GM18951 (cell line): ENCODE results near the gene STRBP.
"Not testable (repeated sequence)": the region's sequence is repeated elsewhere in the genome, so short reads cannot be mapped to it uniquely, and the experiment has no call there.

Source experiments
- POLR2A ChIP-seq: IDR thresholded peaks from 4 replicates; pipeline ENCODE4 v1.6.1; 2011; ENCODE audit warnings: mild to moderate bottlenecking; ENCODE audit not compliant: insufficient read length, insufficient read depth; ENCODE audit errors: extremely low read depth
- in situ Hi-C: fragments of 300-500 bp; cut with MboI; formaldehyde crosslinking; loops from one replicate; pipeline ENCODE4 v1.12.0; 2022; ENCODE audit warnings: low sequenced_read_pairs, mixed read lengths, inconsistent platforms; ENCODE audit not compliant: unreplicated experiment

Gene STRBP

DNA sequence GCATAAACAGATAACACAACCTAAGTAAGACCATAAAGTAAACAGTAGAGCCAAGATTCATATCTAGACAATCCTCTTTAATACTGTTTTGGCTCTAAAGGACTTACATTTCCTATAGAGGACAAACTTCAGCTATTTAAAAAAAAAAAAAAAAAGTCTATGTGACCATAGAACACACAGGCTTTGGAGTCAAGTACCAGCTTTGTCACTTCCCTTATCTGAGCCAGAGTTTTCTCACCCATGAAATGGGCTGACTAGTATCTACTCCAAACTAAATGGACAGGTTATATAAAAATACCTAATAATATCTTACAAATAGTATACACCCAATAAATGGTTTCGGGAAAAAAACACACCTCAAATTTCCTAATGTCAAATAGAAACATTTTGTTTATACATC is 81.3 kb downstream of the STRBP start:
- no peak for TF ChIP-seq POLR2A
- in situ Hi-C loops = no loop called here

GRCh38 chr9:123186029-123186428 is 82.4 kb downstream of the STRBP start:
- in situ Hi-C loops = not testable (repeated sequence)

GRCh38 chr9:123176949-123177348 is 91.4 kb downstream of the STRBP start:
- in situ Hi-C loops = no loop called here
- no peak for TF ChIP-seq POLR2A

DNA sequence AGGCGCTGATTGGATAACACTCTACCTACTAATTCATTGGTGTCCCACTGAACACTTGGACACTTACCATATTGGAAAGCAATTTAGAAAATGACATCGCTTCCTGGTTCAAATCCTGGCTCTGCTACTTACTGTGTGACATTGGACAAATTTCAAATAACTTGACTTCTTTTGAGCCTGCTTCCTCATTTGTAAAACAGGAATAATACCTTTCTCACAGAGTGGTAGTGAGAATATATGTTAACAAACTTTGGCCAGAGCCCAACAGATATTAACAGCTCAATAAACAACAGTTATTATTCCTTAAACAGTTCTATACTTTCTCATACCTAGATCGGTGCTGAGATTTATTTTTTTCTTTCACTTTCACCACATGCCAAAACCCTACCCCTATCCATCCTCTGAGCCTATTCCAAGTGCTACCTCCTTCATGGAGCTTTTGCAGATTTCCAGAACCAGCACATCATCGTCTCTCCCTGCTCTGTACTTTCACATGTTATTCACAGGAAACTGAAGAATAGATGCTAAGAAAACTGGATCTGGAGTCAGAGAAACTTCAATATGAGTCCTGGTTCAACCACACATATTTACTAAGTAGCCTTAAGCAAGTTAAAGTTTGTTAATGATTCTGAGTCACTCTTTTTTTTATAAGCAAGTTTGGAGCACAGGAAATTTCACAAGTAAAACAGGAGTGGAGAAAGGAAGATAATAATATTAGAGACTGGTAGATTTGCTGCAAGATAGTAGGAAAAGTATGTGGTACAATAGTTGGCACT is 92.3 kb downstream of the STRBP start:
- no peak for TF ChIP-seq POLR2A
- in situ Hi-C loops = no loop called here

DNA sequence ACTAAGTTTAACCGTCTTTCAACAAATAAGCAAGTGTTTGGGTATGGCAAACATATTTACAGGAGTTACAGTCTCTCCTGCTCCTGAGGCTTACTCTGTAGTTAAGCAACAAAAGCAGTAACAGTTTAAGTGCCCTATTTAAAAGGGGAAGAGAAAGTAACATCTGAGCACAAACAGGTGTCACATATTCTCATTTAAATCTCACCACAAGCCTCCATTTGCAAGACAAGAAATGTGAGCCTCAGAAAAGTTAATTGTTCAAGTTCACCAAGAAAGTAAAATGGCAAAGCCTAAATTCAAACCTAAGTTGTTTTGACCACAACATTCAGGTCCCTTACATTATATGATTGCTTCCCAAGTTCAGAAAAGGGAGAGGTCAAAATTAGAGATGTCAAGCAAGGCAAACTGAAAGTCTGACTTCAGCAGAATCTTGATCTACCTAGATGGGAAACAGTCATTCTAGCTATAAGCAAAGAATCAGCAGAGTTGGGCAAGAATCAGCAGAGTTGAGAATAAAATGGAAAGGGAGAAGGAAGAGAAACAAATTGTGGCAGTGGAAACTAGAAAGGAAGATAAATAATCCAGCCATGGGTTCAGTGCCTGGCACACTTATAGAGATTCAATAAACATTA is 93.4 kb downstream of the STRBP start:
- in situ Hi-C loops = no loop called here
- no peak for TF ChIP-seq POLR2A

GRCh38 chr9:123174079-123174478 is 94.3 kb downstream of the STRBP start:
- in situ Hi-C loops = no loop called here
- no peak for TF ChIP-seq POLR2A

DNA sequence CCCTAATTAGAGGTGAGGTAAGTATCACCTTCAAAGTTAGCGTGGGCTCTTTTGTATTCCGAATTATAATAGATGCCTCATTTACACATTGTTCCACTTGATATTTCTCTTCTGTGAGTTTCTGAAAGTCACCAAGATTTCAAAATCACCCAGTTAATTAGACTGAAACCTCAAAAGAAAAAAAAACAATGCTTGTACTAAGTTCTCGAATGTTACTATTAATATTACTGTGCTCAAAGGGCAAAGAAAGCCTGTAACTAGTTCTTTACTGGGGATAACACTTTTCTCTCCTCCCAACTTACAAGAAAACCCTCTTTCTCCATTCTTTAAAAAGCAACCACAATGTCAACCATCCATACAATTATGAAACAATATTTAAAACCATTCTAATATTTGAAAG is 98.5 kb downstream of the STRBP start:
- in situ Hi-C loops = no loop called here
- TF ChIP-seq POLR2A = no peak

- no peak for TF ChIP-seq POLR2A
- in situ Hi-C loops = no loop called here
Observed at GRCh38 chr9:123168586-123168985, 99.8 kb downstream of the STRBP start.

DNA sequence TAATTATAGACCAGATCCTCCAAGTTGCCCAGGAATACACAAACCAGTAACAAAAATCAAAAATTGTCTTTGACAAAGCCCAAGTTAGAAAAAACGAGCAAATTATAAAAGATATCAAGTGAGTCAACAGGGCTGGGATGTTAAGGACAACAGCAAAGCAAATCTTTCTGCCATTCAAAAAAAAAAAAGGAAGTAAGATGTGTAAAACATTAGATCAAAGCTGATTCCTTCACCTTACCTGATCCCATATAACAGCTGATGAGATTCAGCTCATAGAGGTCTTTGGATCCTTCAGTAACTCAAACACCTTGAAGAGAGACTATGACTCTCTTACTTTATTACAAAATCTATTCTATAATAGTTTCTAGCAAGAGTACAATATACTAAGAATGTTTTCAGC is 100.9 kb downstream of the STRBP start:
- in situ Hi-C loops = no loop called here
- TF ChIP-seq POLR2A = no peak

- in situ Hi-C loops = no loop called here
- TF ChIP-seq POLR2A = no peak
Observed at GRCh38 chr9:123165813-123166212, 102.6 kb downstream of the STRBP start.

DNA sequence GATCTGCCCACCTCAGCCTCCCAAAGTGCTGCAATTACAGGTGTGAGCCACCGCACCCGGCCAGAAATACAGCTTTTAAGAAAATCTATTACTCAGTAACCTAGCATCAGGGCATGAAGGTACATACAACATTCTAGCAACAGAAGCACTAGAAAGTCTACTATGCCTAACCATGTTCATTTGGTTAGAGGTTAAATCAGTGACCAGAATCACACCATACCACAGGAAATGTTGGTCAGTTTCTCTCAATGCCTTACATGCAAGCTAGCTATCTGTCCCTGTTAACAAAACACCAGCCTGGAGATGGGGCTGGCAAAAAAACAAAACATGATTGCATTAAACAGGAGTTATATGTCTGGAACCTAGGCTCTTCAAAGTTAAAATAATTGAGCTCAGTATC is 104.1 kb downstream of the STRBP start:
- in situ Hi-C loops = no loop called here
- TF ChIP-seq POLR2A = no peak

DNA sequence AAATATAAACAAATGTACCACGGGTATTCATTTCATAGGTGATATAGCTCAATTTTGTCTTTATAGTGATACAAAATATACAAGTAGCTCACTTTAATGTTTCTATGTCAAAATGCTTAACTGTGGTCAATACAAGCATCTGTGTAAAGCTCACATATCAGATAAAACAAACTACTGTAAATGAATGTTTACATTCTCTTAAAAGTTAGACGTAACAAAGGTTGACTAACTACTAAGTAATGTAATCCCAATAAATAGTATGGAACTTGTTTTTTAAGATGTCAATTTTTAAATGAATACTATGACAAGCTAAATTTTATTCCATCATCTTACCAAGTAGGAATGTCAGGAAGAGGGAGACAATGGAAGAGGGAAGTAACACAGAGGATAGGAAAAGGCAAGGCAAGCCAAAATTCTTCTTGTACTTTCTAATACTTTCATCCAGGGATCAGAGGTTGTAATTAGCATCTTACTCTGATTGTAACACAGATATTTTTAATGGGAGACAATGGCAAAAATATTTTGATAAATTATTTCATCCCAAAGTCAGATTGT is 105.5 kb downstream of the STRBP start:
- in situ Hi-C loops = no loop called here
- TF ChIP-seq POLR2A = no peak

- no peak for TF ChIP-seq POLR2A
Observed at GRCh38 chr9:123162360-123162759, 106.0 kb downstream of the STRBP start.

GRCh38 chr9:123157221-123157620 is 111.2 kb downstream of the STRBP start:
- in situ Hi-C loops = no loop called here
- TF ChIP-seq POLR2A = no peak

More at GRCh38 chr9:123162360-123162759, 106.0 kb downstream of the STRBP start:
- in situ Hi-C loops = no loop called here
